Myocyte (in vitro differentiated cells): Measurements from ENCODE around the gene KCNH6. TPM values are rescaled to one million over a fixed set of nuclear protein-coding genes. Genes with fewer than 3 reads are reported as not detected.

Source experiments
- DNase-seq: peaks from one replicate; pipeline ENCODE4 v3.0.0-alpha.2; 2012; ENCODE audit warnings: low read depth
- total RNA-seq: library from RNA; depleted of rRNA; stranded (reverse); fragments of >200 nt; gene quantifications from 2 replicates; pipeline ENCODE4 v1.2.3, GENCODE V29; 2014

KCNH6 gene
- total RNA-seq, 1 donor from 2014 or later = not detected

- DNase-seq = no peak
These were observed 36.2 kb upstream of the KCNH6 start for GRCh38 chr17:63487014-63487339.

GRCh38 chr17:63488851-63489250 lies 34.3 kb upstream of the KCNH6 start:
- no peak for DNase-seq

- no peak for DNase-seq
These were observed 33.9 kb upstream of the KCNH6 start for GRCh38 chr17:63489291-63489690.

- no peak for DNase-seq
These were observed 32.8 kb upstream of the KCNH6 start for GRCh38 chr17:63490329-63490728.

GRCh38 chr17:63490858-63491400 lies 32.2 kb upstream of the KCNH6 start:
- DNase-seq = no peak

- DNase-seq = no peak
These were observed 31.7 kb upstream of the KCNH6 start for GRCh38 chr17:63491413-63491812.

- peak; percentile 33 for DNase-seq
These were observed 31.1 kb upstream of the KCNH6 start for GRCh38 chr17:63491977-63492618.

GRCh38 chr17:63492940-63493339 lies 30.2 kb upstream of the KCNH6 start:
- DNase-seq = no peak

- no peak for DNase-seq
These were observed 29.7 kb upstream of the KCNH6 start for GRCh38 chr17:63493411-63493810.

GRCh38 chr17:63494300-63494928 lies 28.7 kb upstream of the KCNH6 start:
- no peak for DNase-seq

GRCh38 chr17:63495491-63495890 lies 27.7 kb upstream of the KCNH6 start:
- no peak for DNase-seq

GRCh38 chr17:63496177-63496576 lies 27.0 kb upstream of the KCNH6 start:
- DNase-seq = no peak

- DNase-seq = no peak
These were observed 26.3 kb upstream of the KCNH6 start for GRCh38 chr17:63496663-63497400.

GRCh38 chr17:63497708-63498483 lies 25.3 kb upstream of the KCNH6 start:
- no peak for DNase-seq

GRCh38 chr17:63498626-63499195 lies 24.4 kb upstream of the KCNH6 start:
- no peak for DNase-seq

GRCh38 chr17:63500543-63501390 lies 22.4 kb upstream of the KCNH6 start:
- DNase-seq = no peak

- no peak for DNase-seq
These were observed 19.8 kb upstream of the KCNH6 start for GRCh38 chr17:63503341-63503705.

GRCh38 chr17:63504261-63504660 lies 18.9 kb upstream of the KCNH6 start:
- no peak for DNase-seq

- no peak for DNase-seq
These were observed 17.8 kb upstream of the KCNH6 start for GRCh38 chr17:63505341-63505740.

GRCh38 chr17:63506627-63507026 lies 16.5 kb upstream of the KCNH6 start:
- no peak for DNase-seq
